ENCODE data around the gene MOB2. TPM values are rescaled to one million over a fixed set of nuclear protein-coding genes. Genes with fewer than 3 reads are reported as not detected.

The MOB2 gene
- total and polyA plus RNA-seq, 5 experiments from 2014 or later, result 29.1 to 84.3 (median 47.9) TPM

GRCh38 chr11:1469911-1470680 is 16.5 kb downstream of the MOB2 start:
- H3K27me3 Mint-ChIP-seq, result no peaks in the 10 kb centered on the region
- H3K4me1 Mint-ChIP-seq, result peaks cover 0 to 8% (median 4%) of the 10 kb centered on the region in 4 donors
- ATAC-seq (no peak), DNase-seq (no peak)
- no peak overlapping the region for H3K27ac Mint-ChIP-seq
- POLR2A ChIA-PET, result no interaction called here
- no peak overlapping the region for H3K4me3 Mint-ChIP-seq
- peaks cover 0 to 17% (median 16%) of the 10 kb centered on the region in 3 donors for H3K36me3 Mint-ChIP-seq
- H3K9me3 Mint-ChIP-seq, result peaks cover 0 to 2% (median 0%) of the 10 kb centered on the region in 9 donors

DNA sequence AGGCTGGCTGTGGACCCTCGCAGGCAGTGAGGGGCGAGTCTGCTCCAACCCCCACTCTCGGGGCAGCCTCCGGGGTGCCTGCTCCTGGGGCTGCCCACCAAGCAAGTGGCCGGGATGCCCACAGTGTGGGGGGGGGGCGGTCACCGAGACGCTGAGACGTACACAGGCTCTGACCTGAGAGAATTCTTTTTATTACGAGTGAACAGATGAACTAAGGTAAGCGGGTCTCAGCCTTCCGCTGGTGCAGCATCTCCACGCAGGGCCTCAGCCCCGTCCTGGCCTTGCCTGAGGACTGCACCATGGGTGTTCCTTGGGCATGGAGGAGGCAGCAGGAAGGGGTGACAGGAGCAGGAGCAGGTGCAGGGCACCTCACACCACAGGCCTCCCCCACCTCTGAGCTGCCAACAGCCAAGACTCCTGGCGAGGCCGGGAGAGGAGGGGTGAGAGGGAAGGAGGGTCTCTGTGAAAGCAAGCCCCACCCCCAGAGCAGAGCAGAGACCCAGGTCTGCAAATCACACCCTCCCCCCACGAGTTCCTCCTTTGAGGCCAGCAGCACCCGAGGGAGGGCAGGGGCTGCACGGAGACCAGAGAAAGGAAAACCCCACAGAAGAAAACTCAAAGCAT is 17.2 kb downstream of the MOB2 start:
- DNase-seq (no peak), ATAC-seq (no peak)
- Mint-ChIP-seq H3K4me3 (no peak overlapping the region), H3K4me1 (peaks cover 0 to 8% (median 4%) of the 10 kb centered on the region in 4 donors), H3K27me3 (no peaks in the 10 kb centered on the region), H3K27ac (peak overlapping the region in 1 of 10 donors; percentile 36), H3K9me3 (peaks cover 0 to 2% (median 0%) of the 10 kb centered on the region in 9 donors), H3K36me3 (peaks cover 0 to 12% (median 10%) of the 10 kb centered on the region in 3 donors)
- POLR2A ChIA-PET, result no interaction called here

DNA sequence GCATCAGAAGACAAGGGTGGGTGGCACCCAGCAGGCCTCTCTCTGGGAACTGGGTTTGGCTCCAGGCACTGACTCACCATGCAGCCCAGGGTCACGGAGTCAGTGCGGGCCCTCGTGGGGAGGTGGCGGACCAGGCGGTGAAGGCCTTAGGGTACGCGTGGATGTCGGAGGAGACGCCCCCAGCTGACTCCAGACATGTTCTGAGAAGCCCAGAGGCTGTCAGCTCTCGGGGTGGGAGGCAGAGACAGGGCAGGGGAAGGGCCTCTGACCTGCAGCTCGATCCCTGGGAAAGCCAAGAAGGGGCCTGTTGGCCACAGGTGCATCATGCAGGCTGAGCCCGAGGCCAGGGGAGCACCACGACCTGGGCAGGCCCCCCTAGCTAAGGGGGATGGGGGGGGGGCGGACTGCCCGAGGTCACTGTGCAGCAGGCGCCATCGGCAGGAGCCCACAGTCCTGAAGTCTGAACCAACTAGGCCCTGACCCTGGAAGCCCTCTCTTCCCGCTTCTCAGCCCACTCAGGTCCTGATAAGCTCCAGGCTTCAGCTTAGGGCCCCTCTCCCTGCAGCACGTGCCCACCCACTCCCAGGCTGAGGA is 18.0 kb downstream of the MOB2 start:
- H3K4me3 Mint-ChIP-seq, result no peak overlapping the region
- POLR2A ChIA-PET, result no interaction called here
- H3K27me3 Mint-ChIP-seq, result no peaks in the 10 kb centered on the region
- peaks cover 0 to 8% (median 4%) of the 10 kb centered on the region in 4 donors for H3K4me1 Mint-ChIP-seq
- DNase-seq, result no peak
- no peak overlapping the region for H3K27ac Mint-ChIP-seq
- ATAC-seq, result no peak
- H3K36me3 Mint-ChIP-seq, result peaks cover 0 to 7% (median 5%) of the 10 kb centered on the region in 3 donors
- peaks cover 0 to 2% (median 0%) of the 10 kb centered on the region in 9 donors for H3K9me3 Mint-ChIP-seq

GRCh38 chr11:1468002-1468401 is 18.6 kb downstream of the MOB2 start:
- POLR2A ChIA-PET, result no interaction called here
- H3K36me3 Mint-ChIP-seq, result peaks cover 0 to 7% (median 5%) of the 10 kb centered on the region in 3 donors
- H3K4me1 Mint-ChIP-seq, result peaks cover 0 to 8% (median 4%) of the 10 kb centered on the region in 4 donors
- H3K27ac Mint-ChIP-seq, result no peak overlapping the region
- H3K4me3 Mint-ChIP-seq, result no peak overlapping the region
- no peaks in the 10 kb centered on the region for H3K27me3 Mint-ChIP-seq
- ATAC-seq (no peak), DNase-seq (no peak)
- H3K9me3 Mint-ChIP-seq, result peaks cover 0 to 2% (median 0%) of the 10 kb centered on the region in 9 donors

DNA sequence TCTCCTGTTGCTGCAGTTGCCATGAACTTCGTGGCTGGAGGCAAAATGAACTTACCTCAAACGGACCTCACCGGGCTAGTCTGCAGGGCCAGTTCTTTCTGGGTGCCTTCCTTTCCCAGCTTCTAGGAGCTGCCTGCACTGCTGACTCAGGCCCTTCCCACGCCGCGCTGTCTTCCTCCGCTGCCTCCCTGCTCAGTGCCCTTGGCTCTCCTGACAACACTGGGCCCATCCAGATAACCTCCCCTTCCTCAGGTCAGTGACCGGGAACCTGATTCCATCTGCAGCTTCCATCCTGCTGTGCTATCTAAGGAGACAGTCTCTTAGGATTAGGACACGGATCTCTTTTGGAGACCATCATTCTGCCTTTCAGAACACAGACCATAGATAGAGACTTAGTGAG is 19.3 kb downstream of the MOB2 start:
- no peak overlapping the region for H3K4me3 Mint-ChIP-seq
- POLR2A ChIA-PET, result no interaction called here

GRCh38 chr11:1466784-1467183 is 19.8 kb downstream of the MOB2 start:
- Mint-ChIP-seq H3K9me3 (peaks cover 0 to 2% (median 0%) of the 10 kb centered on the region in 9 donors), H3K36me3 (peaks cover 0 to 7% (median 5%) of the 10 kb centered on the region in 3 donors), H3K4me3 (no peak overlapping the region), H3K27ac (peak overlapping the region in 4 of 10 donors; percentile 5 to 80 (median 59)), H3K4me1 (peaks cover 0 to 8% (median 4%) of the 10 kb centered on the region in 4 donors), H3K27me3 (no peaks in the 10 kb centered on the region)
- ATAC-seq, result no peak
- no peak for DNase-seq
- POLR2A ChIA-PET, result interaction anchor here (1.2 kb wide), 1 partner anchor 14 kb away, joined by 3 read pairs; no protein-coding TSS in a partner anchor

More for the DNA sequence above, 19.3 kb downstream of the MOB2 start:
- Mint-ChIP-seq H3K9me3 (peaks cover 0 to 2% (median 0%) of the 10 kb centered on the region in 9 donors), H3K27ac (peak overlapping the region in 6 of 10 donors; percentile 5 to 80 (median 28)), H3K4me1 (peaks cover 0 to 8% (median 4%) of the 10 kb centered on the region in 4 donors), H3K36me3 (peaks cover 0 to 7% (median 5%) of the 10 kb centered on the region in 3 donors), H3K27me3 (no peaks in the 10 kb centered on the region)
- ATAC-seq, result no peak
- DNase-seq, result no peak

GRCh38 chr11:1463056-1463455 is 23.5 kb downstream of the MOB2 start:
- Mint-ChIP-seq H3K4me3 (no peak overlapping the region), H3K27ac (no peak overlapping the region), H3K27me3 (no peaks in the 10 kb centered on the region), H3K4me1 (peaks cover 0 to 8% (median 3%) of the 10 kb centered on the region in 4 donors), H3K36me3 (peaks cover 0 to 7% (median 0%) of the 10 kb centered on the region in 3 donors), H3K9me3 (peaks cover 0 to 2% (median 0%) of the 10 kb centered on the region in 9 donors)
- POLR2A ChIA-PET, result no interaction called here
- ATAC-seq (no peak), DNase-seq (no peak)

GRCh38 chr11:1462698-1462975 is 23.9 kb downstream of the MOB2 start:
- DNase-seq (no peak), ATAC-seq (no peak)
- peaks cover 0 to 2% (median 0%) of the 10 kb centered on the region in 9 donors for H3K9me3 Mint-ChIP-seq
- POLR2A ChIA-PET, result no interaction called here
- no peaks in the 10 kb centered on the region for H3K27me3 Mint-ChIP-seq
- peaks cover 0 to 8% (median 3%) of the 10 kb centered on the region in 4 donors for H3K4me1 Mint-ChIP-seq
- no peak overlapping the region for H3K27ac Mint-ChIP-seq
- peaks cover 0 to 7% (median 0%) of the 10 kb centered on the region in 3 donors for H3K36me3 Mint-ChIP-seq
- H3K4me3 Mint-ChIP-seq, result no peak overlapping the region

- Mint-ChIP-seq H3K27me3 (no peaks in the 10 kb centered on the region), H3K4me3 (no peak overlapping the region), H3K27ac (peak overlapping the region in 1 of 10 donors; percentile 14), H3K9me3 (peaks cover 0 to 2% (median 0%) of the 10 kb centered on the region in 9 donors), H3K4me1 (peaks cover 0 to 3% (median 1%) of the 10 kb centered on the region in 4 donors), H3K36me3 (peaks cover 0 to 7% (median 0%) of the 10 kb centered on the region in 3 donors)
- ATAC-seq (no peak), DNase-seq (no peak)
- POLR2A ChIA-PET, result no interaction called here
Measured at GRCh38 chr11:1461826-1462697, 24.5 kb downstream of the MOB2 start.

- Mint-ChIP-seq H3K9me3 (peaks cover 0 to 2% (median 0%) of the 10 kb centered on the region in 9 donors), H3K27ac (peak overlapping the region in 1 of 10 donors; percentile 14), H3K4me3 (no peak overlapping the region), H3K36me3 (peaks cover 0 to 5% (median 0%) of the 10 kb centered on the region in 3 donors), H3K27me3 (no peaks in the 10 kb centered on the region), H3K4me1 (peaks cover 0 to under 1% (median 0%) of the 10 kb centered on the region in 4 donors)
- no peak for ATAC-seq
- DNase-seq, result no peak
- POLR2A ChIA-PET, result no interaction called here
Measured at GRCh38 chr11:1460986-1461825, 25.4 kb downstream of the MOB2 start.

- POLR2A ChIA-PET, result no interaction called here
- H3K4me1 Mint-ChIP-seq, result peaks cover 0 to 7% (median 3%) of the 10 kb centered on the region in 4 donors
- H3K36me3 Mint-ChIP-seq, result peaks cover 0 to under 1% (median 0%) of the 10 kb centered on the region in 3 donors
- H3K27ac Mint-ChIP-seq, result no peak overlapping the region
- H3K27me3 Mint-ChIP-seq, result no peaks in the 10 kb centered on the region
- no peaks in the 10 kb centered on the region for H3K9me3 Mint-ChIP-seq
- no peak overlapping the region for H3K4me3 Mint-ChIP-seq
- no peak for ATAC-seq
- no peak for DNase-seq
Measured at GRCh38 chr11:1460396-1460985, 26.1 kb downstream of the MOB2 start.

Data from naive thymus-derived CD8-positive, alpha-beta T cell (primary cell).